Measurements from ENCODE around the gene KRT222.

Gene KRT222

GRCh38 chr17:40678902-40679522 is 14.0 kb upstream of the KRT222 start:
- DNase-seq (ENCODE audit: low spot score in 2 of 2): no peak
- no peak for ATAC-seq
- no peaks in the 10 kb centered on the region for H3K4me1 Mint-ChIP-seq
- H3K36me3 Mint-ChIP-seq: no peaks in the 10 kb centered on the region
- H3K9me3 Mint-ChIP-seq: no peaks in the 10 kb centered on the region
- H3K4me3 Mint-ChIP-seq: no peak overlapping the region
- no peak overlapping the region for H3K27ac Mint-ChIP-seq

- H3K4me1 Mint-ChIP-seq: no peaks in the 10 kb centered on the region
- no peak overlapping the region for H3K27ac Mint-ChIP-seq
- no peak overlapping the region for H3K4me3 Mint-ChIP-seq
- ATAC-seq (no peak), DNase-seq (ENCODE audit: low spot score in 2 of 2) (no peak)
- H3K9me3 Mint-ChIP-seq: no peaks in the 10 kb centered on the region
- no peaks in the 10 kb centered on the region for H3K36me3 Mint-ChIP-seq
Measured at GRCh38 chr17:40675905-40676304, 10.9 kb upstream of the KRT222 start.

GRCh38 chr17:40672654-40673053 is 7.7 kb upstream of the KRT222 start:
- Mint-ChIP-seq H3K9me3 (no peaks in the 10 kb centered on the region), H3K4me3 (no peak overlapping the region), H3K27ac (no peak overlapping the region), H3K36me3 (no peaks in the 10 kb centered on the region), H3K4me1 (no peaks in the 10 kb centered on the region)
- DNase-seq (ENCODE audit: low spot score in 2 of 2) (no peak), ATAC-seq (no peak)

GRCh38 chr17:40671282-40671681 is 6.3 kb upstream of the KRT222 start:
- ATAC-seq: no peak
- H3K36me3 Mint-ChIP-seq: no peaks in the 10 kb centered on the region
- DNase-seq (ENCODE audit: low spot score in 2 of 2): no peak
- no peaks in the 10 kb centered on the region for H3K4me1 Mint-ChIP-seq
- no peak overlapping the region for H3K4me3 Mint-ChIP-seq
- H3K9me3 Mint-ChIP-seq: no peaks in the 10 kb centered on the region
- H3K27ac Mint-ChIP-seq: no peak overlapping the region

GRCh38 chr17:40666331-40666730 is 1.4 kb upstream of the KRT222 start:
- ATAC-seq (no peak), DNase-seq (ENCODE audit: low spot score in 2 of 2) (no peak)
- no peak overlapping the region for H3K27ac Mint-ChIP-seq
- no peaks in the 10 kb centered on the region for H3K9me3 Mint-ChIP-seq
- H3K4me1 Mint-ChIP-seq: peaks cover 5% of the 10 kb centered on the region
- no peak overlapping the region for H3K4me3 Mint-ChIP-seq
- H3K36me3 Mint-ChIP-seq: no peaks in the 10 kb centered on the region

DNA sequence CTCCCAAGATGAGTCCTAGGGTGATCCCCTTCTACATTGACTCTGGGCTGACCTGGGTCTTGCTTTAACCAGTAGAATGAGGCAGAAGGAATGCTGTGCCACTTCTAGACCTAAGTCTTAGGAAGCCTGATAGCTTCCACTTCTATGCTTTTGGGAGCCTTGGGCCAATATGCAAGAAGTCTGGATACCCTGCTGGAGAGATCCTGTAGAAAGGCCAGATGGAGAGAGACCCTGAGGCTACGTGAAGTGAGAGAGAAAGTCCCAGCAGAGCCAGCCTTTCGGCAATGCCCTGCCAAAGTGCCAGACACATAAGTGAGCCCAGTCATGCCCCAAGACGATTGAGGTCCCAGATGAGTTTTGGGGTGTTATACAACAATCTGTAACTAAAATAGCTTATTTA is 1.7 kb downstream of the KRT222 start:
- H3K4me3 Mint-ChIP-seq: no peak overlapping the region
- H3K36me3 Mint-ChIP-seq: no peaks in the 10 kb centered on the region
- ATAC-seq (no peak), DNase-seq (ENCODE audit: low spot score in 2 of 2) (no peak)
- no peak overlapping the region for H3K27ac Mint-ChIP-seq
- no peaks in the 10 kb centered on the region for H3K9me3 Mint-ChIP-seq
- peaks cover 5% of the 10 kb centered on the region for H3K4me1 Mint-ChIP-seq

- Mint-ChIP-seq H3K4me1 (peaks cover 2% of the 10 kb centered on the region), H3K9me3 (no peaks in the 10 kb centered on the region), H3K4me3 (no peak overlapping the region), H3K27ac (no peak overlapping the region), H3K36me3 (no peaks in the 10 kb centered on the region)
- DNase-seq (ENCODE audit: low spot score in 2 of 2): no peak
- no peak for ATAC-seq
Measured at GRCh38 chr17:40659911-40660310, 5.1 kb downstream of the KRT222 start.

GRCh38 chr17:40658396-40658795 is 6.6 kb downstream of the KRT222 start:
- H3K4me1 Mint-ChIP-seq: no peaks in the 10 kb centered on the region
- ATAC-seq (no peak), DNase-seq (ENCODE audit: low spot score in 2 of 2) (no peak)
- H3K4me3 Mint-ChIP-seq: no peak overlapping the region
- H3K27ac Mint-ChIP-seq: no peak overlapping the region
- H3K9me3 Mint-ChIP-seq: no peaks in the 10 kb centered on the region
- no peaks in the 10 kb centered on the region for H3K36me3 Mint-ChIP-seq

DNA sequence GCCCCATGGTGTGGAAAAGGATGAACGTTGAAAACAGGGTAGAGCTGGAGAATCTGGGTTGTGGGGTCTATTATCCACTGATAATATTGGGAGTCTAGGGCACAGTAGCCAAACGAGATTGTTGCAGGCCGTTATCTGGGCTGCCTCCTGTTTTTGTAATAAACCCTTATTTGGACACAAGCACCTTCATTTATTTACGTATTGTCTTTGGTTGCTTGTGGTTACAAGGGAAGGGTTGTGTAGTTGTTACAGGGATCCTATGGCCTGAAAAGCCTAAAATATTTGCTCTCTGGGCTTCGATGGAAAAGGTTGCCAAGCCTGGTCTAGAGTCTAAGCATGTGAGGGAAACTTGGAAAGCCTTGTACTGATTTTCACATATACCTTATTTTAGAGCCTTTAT is 13.0 kb downstream of the KRT222 start:
- DNase-seq (ENCODE audit: low spot score in 2 of 2) (no peak), ATAC-seq (no peak)
- no peak overlapping the region for H3K4me3 Mint-ChIP-seq
- no peak overlapping the region for H3K27ac Mint-ChIP-seq
- no peaks in the 10 kb centered on the region for H3K9me3 Mint-ChIP-seq
- peaks cover 20% of the 10 kb centered on the region for H3K36me3 Mint-ChIP-seq
- H3K4me1 Mint-ChIP-seq: peaks cover 9% of the 10 kb centered on the region

DNA sequence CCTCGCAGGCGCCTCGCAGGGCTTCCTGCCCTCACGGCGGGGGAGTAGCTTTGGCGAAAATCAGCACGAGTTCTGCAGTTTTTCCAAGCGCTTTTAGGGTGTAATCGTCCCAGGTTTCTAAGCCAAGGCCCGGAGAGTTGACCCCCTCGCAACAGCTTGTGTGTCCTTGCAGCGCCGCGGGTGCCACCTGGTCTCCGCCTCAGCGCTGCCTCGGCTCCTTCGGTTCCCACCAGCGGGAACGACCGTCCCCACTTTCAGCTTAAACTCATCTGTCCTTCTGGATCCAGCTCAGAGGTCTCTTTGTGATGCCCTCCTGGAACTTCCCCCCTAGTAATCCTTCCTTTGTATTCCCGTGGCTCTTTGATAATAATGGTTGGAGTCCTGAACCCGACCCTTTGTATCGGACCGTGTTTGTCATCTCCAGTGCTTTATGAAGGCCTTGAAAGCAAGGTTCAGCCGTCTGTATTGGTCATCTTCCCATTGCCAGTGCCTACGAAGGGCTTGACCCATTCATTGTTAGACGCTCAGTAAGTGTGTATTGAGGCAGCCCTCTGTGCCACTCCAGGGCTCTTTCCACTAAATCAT is 16.5 kb downstream of the KRT222 start:
- Mint-ChIP-seq H3K4me3 (peak overlapping the region; percentile 98), H3K9me3 (no peaks in the 10 kb centered on the region), H3K27ac (peak overlapping the region; percentile 100), H3K4me1 (peaks cover 26% of the 10 kb centered on the region), H3K36me3 (peaks cover 46% of the 10 kb centered on the region)
- peak; percentile 36 for ATAC-seq
- no peak for DNase-seq (ENCODE audit: low spot score in 2 of 2)

GRCh38 chr17:40647624-40648383 is 17.2 kb downstream of the KRT222 start, which contains the start of gene SMARCE1:
Gene SMARCE1 (minus strand): TSS chr17:40647818. CDS start chr17:40645802, 2,016 bp downstream.
- ATAC-seq (peak; percentile 86), DNase-seq (ENCODE audit: low spot score in 2 of 2) (peak; percentile 67 to 89)
- Mint-ChIP-seq H3K36me3 (peaks cover 53% of the 10 kb centered on the region), H3K27ac (peak within 1 kb of the TSS; percentile 100), H3K4me3 (peak within 1 kb of the TSS; percentile 98), H3K4me1 (peaks cover 30% of the 10 kb centered on the region), H3K9me3 (no peaks in the 10 kb centered on the region)

DNA sequence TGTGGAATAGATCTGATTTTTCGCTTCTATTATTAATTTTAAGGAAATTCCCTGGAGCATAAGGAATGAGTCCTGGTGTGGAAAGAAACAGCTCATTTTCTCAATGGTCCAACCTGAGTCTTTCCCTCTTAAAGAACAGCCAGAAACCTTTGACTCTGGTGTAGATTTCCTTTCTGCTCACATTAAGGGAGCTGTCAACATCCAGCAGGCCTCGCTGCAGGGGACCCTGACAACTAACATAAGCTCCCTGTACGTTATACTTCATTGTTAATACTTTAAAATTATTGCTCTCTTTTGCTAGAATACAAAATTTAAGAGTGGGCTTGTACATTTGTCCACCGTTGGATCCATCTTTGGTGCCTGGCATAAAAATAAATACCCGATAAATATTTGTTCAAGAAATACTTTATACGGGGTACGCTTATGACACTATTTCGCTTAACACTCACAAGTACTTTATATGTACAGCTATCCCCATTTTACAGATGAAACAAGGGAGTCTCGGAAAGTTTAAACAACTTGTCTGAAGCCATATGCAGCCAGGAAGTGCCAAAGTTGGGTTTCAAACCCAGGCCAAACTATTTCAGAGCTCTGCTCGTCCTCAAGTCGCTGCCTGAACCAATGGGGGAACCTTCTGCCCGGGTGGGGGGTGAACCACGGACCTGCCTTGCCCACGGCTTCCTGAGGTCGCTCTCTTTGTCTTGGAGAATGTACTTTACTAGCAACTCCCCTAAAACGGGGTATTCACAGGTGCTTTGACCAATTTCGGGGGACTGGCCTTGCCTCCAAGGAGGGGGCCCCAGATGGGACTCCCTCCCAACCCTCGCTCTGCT is 18.0 kb downstream of the KRT222 start:
- H3K4me3 Mint-ChIP-seq: peak overlapping the region; percentile 98
- H3K27ac Mint-ChIP-seq: peak overlapping the region; percentile 100
- no peak for DNase-seq (ENCODE audit: low spot score in 2 of 2)
- H3K9me3 Mint-ChIP-seq: no peaks in the 10 kb centered on the region
- peak; percentile 69 for ATAC-seq
- H3K4me1 Mint-ChIP-seq: peaks cover 30% of the 10 kb centered on the region
- H3K36me3 Mint-ChIP-seq: peaks cover 61% of the 10 kb centered on the region

DNA sequence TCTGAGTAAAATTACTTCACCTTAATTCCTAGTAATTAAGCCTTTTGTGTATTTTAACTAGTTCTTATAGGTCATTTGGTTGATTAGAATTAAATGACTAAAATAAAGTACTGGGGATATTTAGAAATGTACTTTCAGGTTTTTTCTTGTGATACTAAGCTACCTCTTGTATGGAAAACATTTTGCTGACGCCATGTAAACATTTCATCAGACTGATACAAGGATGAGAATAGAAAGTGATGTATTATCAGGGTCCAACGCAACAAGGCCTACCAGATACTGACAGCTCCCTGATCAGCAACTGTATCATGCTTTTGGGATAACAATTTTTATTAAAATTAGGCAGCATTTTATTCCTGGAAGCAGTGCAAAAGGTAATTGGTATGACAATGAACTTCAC is 19.0 kb downstream of the KRT222 start:
- no peak for ATAC-seq
- Mint-ChIP-seq H3K4me1 (peaks cover 34% of the 10 kb centered on the region), H3K27ac (peak overlapping the region; percentile 100), H3K9me3 (no peaks in the 10 kb centered on the region), H3K4me3 (peak overlapping the region; percentile 98), H3K36me3 (peaks cover 72% of the 10 kb centered on the region)
- no peak for DNase-seq (ENCODE audit: low spot score in 2 of 2)

GRCh38 chr17:40645291-40645690 is 19.7 kb downstream of the KRT222 start:
- peaks cover 41% of the 10 kb centered on the region for H3K4me1 Mint-ChIP-seq
- ATAC-seq (no peak), DNase-seq (ENCODE audit: low spot score in 2 of 2) (no peak)
- H3K27ac Mint-ChIP-seq: peak overlapping the region; percentile 10
- no peaks in the 10 kb centered on the region for H3K9me3 Mint-ChIP-seq
- peaks cover 78% of the 10 kb centered on the region for H3K36me3 Mint-ChIP-seq
- peak overlapping the region; percentile 14 for H3K4me3 Mint-ChIP-seq

GRCh38 chr17:40637931-40638330 is 27.0 kb downstream of the KRT222 start:
- H3K36me3 Mint-ChIP-seq: peaks cover 100% of the 10 kb centered on the region
- no peak for ATAC-seq
- H3K27ac Mint-ChIP-seq: no peak overlapping the region

More at GRCh38 chr17:40637931-40638330, 27.0 kb downstream of the KRT222 start:
- H3K4me3 Mint-ChIP-seq: no peak overlapping the region
- H3K4me1 Mint-ChIP-seq: peaks cover 35% of the 10 kb centered on the region
- H3K9me3 Mint-ChIP-seq: no peaks in the 10 kb centered on the region
- no peak for DNase-seq (ENCODE audit: low spot score in 2 of 2)
